ENCODE data around the gene ACOT9. TPM values are rescaled to one million over a fixed set of nuclear protein-coding genes. Genes with fewer than 3 reads are reported as not detected.
"Not testable (repeated sequence)": the region's sequence is repeated elsewhere in the genome, so short reads cannot be mapped to it uniquely, and the experiment has no call there.

The ACOT9 gene
- total RNA-seq, 1 experiment from 2014 or later, result 75.6 TPM

DNA sequence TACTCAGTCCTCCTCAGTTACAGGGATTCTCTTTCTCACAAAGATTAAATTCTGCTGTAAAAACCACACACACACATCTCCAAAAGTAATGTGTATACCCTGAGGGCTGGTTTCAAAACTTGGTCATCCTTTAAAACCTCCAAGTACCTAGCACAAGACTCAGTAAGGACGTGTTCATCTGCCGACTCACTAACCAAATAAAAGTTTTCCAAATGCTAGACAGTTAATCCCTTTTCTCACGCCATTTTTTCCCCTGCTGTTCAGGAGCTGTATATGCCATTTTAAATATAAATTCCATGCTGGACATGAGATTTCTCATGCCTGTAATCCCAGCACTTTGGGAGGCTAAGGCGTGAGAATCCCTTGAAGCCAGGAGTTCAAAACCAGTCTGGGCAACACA is 35.9 kb upstream of the ACOT9 start:
- ChIA-PET CTCF (no interaction called here), POLR2A (ENCODE audit: unreplicated experiment) (interaction anchor here (0.7 kb wide), 1 partner anchor 21 kb away, joined by 3 read pairs; no protein-coding TSS in a partner anchor)
- H3K9me2 ChIP-seq (replicated peaks; ENCODE audit: low read length), result no peaks in the 10 kb centered on the region
- TF ChIP-seq CTCF (conservative IDR thresholded peaks at IDR 0.05; ENCODE audit: low read depth, low read length) (peak; percentile 47), EZH2phosphoT487 (IDR thresholded peaks at IDR 0.05; ENCODE audit: borderline replicate concordance, low read length) (no peak), EZH2 (IDR thresholded peaks at IDR 0.05; ENCODE audit: low read length, unreplicated experiment) (no peak)
- intact Hi-C loops (cut with micrococcal nuclease), result loop anchor here (1.0 to 5.0 kb wide), 3 partner anchors 23 to 82 kb away; partner anchors contain the start of gene ACOT9
- peaks cover 6% of the 10 kb centered on the region for H4K20me1 ChIP-seq (ENCODE audit: low read length)
- BruUV-seq (replicated peaks), result no TSS peak
- DNase-seq, result peak; percentile 94
- peak; percentile 63 for ATAC-seq
- H3K4me3 ChIP-seq (ENCODE audit: low read length), result no peak overlapping the region
- H3F3A ChIP-seq (ENCODE audit: low read length, unreplicated experiment), result peaks cover 12% of the 10 kb centered on the region
- H3K79me2 ChIP-seq (ENCODE audit: low read length), result peaks cover 6% of the 10 kb centered on the region
- H3K4me2 ChIP-seq (ENCODE audit: low read length), result 0 out of 2 replicates have a peak overlapping the region, but pooled peaks have one; percentile 31
- H3K4me1 ChIP-seq (ENCODE audit: insufficient read depth, low read length), result peaks cover 29% of the 10 kb centered on the region
- H3K9me3 ChIP-seq (ENCODE audit: low read length), result no peaks in the 10 kb centered on the region
- peak overlapping the region; percentile 87 for H3K9ac ChIP-seq (ENCODE audit: low read length)
- peak overlapping the region; percentile 100 for H3K27ac ChIP-seq (ENCODE audit: low read length)
- peaks cover 5% of the 10 kb centered on the region; the same call in 1 of the 2 replicates for H3K36me3 ChIP-seq (ENCODE audit: low read depth, low read length)
- H2AFZ ChIP-seq (ENCODE audit: low read length), result 0 out of 2 replicates have a peak overlapping the region, but pooled peaks have one; percentile 48
- H3K27me3 ChIP-seq (ENCODE audit: low read length), result no peaks in the 10 kb centered on the region

- BruUV-seq (replicated peaks), result no TSS peak
- Histone ChIP-seq H3K9me3 (ENCODE audit: low read length) (no peaks in the 10 kb centered on the region), H3K27me3 (ENCODE audit: low read length) (no peaks in the 10 kb centered on the region), H3K36me3 (ENCODE audit: low read depth, low read length) (no peaks in the 10 kb centered on the region), H3K4me3 (ENCODE audit: low read length) (no peak overlapping the region), H3F3A (ENCODE audit: low read length, unreplicated experiment) (peaks cover 5% of the 10 kb centered on the region), H3K9me2 (replicated peaks; ENCODE audit: low read length) (no peaks in the 10 kb centered on the region), H2AFZ (ENCODE audit: low read length) (no peak overlapping the region), H3K4me1 (ENCODE audit: insufficient read depth, low read length) (peaks cover 18% of the 10 kb centered on the region), H3K27ac (ENCODE audit: low read length) (no peak overlapping the region), H3K9ac (ENCODE audit: low read length) (no peak overlapping the region), H3K4me2 (ENCODE audit: low read length) (no peak overlapping the region), H3K79me2 (ENCODE audit: low read length) (no peaks in the 10 kb centered on the region), H4K20me1 (ENCODE audit: low read length) (no peaks in the 10 kb centered on the region)
- DNase-seq (no peak), ATAC-seq (no peak)
- intact Hi-C loops (cut with micrococcal nuclease), result loop anchor here (5.0 kb wide), 1 partner anchor 79 kb away; no protein-coding TSS in a partner anchor
- ChIA-PET CTCF (interaction anchor here (1.1 kb wide), 1 partner anchor 125 kb away, joined by 3 read pairs; no protein-coding TSS in a partner anchor), POLR2A (ENCODE audit: unreplicated experiment) (no interaction called here)
- TF ChIP-seq EZH2phosphoT487 (IDR thresholded peaks at IDR 0.05; ENCODE audit: borderline replicate concordance, low read length), result no peak
- TF ChIP-seq CTCF (conservative IDR thresholded peaks at IDR 0.05; ENCODE audit: low read depth, low read length), result no peak
- no peak for TF ChIP-seq EZH2 (IDR thresholded peaks at IDR 0.05; ENCODE audit: low read length, unreplicated experiment)
Observed at GRCh38 chrX:23776363-23776762, 33.3 kb upstream of the ACOT9 start.

DNA sequence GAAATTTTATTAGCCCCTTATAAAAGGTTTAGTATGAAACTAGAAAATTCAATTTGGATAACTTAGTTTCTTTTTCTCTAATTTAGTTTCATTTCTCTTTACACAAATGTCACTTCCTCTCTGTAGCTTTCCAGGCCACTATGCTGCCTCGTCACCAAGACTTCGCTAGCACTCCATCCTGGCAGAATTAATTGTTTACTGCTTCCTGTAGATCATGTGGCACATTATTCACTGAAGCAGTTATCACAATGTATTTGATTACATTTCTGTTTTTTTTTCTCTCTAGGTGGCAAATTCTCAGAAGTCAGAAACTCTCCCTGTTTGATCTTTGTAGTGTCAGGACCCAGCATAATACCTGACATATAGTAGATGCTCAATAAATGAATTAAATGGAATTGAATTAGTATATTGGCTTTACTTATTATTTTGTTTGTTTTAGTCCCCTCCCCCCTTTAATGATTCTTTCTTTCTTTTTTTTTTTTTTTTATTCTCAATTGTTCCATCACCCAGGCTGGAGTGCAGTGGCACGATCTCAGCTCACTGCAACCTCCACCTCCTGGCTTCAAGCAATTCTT is 30.6 kb upstream of the ACOT9 start:
- Histone ChIP-seq H3K27ac (ENCODE audit: low read length) (no peak overlapping the region), H3K36me3 (ENCODE audit: low read depth, low read length) (no peaks in the 10 kb centered on the region), H3K4me1 (ENCODE audit: insufficient read depth, low read length) (peaks cover 3% of the 10 kb centered on the region; the same call in 1 of the 2 replicates), H3K9ac (ENCODE audit: low read length) (no peak overlapping the region), H3K27me3 (ENCODE audit: low read length) (no peaks in the 10 kb centered on the region), H3K9me2 (replicated peaks; ENCODE audit: low read length) (no peaks in the 10 kb centered on the region), H3K4me3 (ENCODE audit: low read length) (no peak overlapping the region), H4K20me1 (ENCODE audit: low read length) (no peaks in the 10 kb centered on the region), H2AFZ (ENCODE audit: low read length) (no peak overlapping the region), H3K4me2 (ENCODE audit: low read length) (no peak overlapping the region), H3K79me2 (ENCODE audit: low read length) (no peaks in the 10 kb centered on the region), H3K9me3 (ENCODE audit: low read length) (no peaks in the 10 kb centered on the region), H3F3A (ENCODE audit: low read length, unreplicated experiment) (no peaks in the 10 kb centered on the region)
- ChIA-PET CTCF (no interaction called here), POLR2A (ENCODE audit: unreplicated experiment) (no interaction called here)
- TF ChIP-seq EZH2 (IDR thresholded peaks at IDR 0.05; ENCODE audit: low read length, unreplicated experiment) (no peak), CTCF (conservative IDR thresholded peaks at IDR 0.05; ENCODE audit: low read depth, low read length) (no peak), EZH2phosphoT487 (IDR thresholded peaks at IDR 0.05; ENCODE audit: borderline replicate concordance, low read length) (no peak)
- intact Hi-C loops (cut with micrococcal nuclease), result no loop called here
- ATAC-seq (no peak), DNase-seq (no peak)
- no TSS peak for BruUV-seq (replicated peaks)

- H3K4me3 ChIP-seq (ENCODE audit: low read length); H3K79me2 ChIP-seq (ENCODE audit: low read length); H3K9me3 ChIP-seq (ENCODE audit: low read length); DNase-seq; H3F3A ChIP-seq (ENCODE audit: low read length, unreplicated experiment); CTCF ChIA-PET; H3K36me3 ChIP-seq (ENCODE audit: low read depth, low read length); H3K9ac ChIP-seq (ENCODE audit: low read length); ATAC-seq; POLR2A ChIA-PET (ENCODE audit: unreplicated experiment); H2AFZ ChIP-seq (ENCODE audit: low read length); intact Hi-C loops (cut with micrococcal nuclease); H3K4me1 ChIP-seq (ENCODE audit: insufficient read depth, low read length); H3K27ac ChIP-seq (ENCODE audit: low read length); H3K27me3 ChIP-seq (ENCODE audit: low read length); H4K20me1 ChIP-seq (ENCODE audit: low read length); H3K4me2 ChIP-seq (ENCODE audit: low read length); BruUV-seq (replicated peaks); H3K9me2 ChIP-seq (replicated peaks; ENCODE audit: low read length): not testable (repeated sequence)
Observed at GRCh38 chrX:23771086-23771485, 28.0 kb upstream of the ACOT9 start.

All from PC-3 (cell line).